ENCODE results near the gene HPGDS. TPM values are rescaled to one million over a fixed set of nuclear protein-coding genes. Genes with fewer than 3 reads are reported as not detected.

The HPGDS gene
- total and polyA plus RNA-seq, 10 of the 15 experiments (the other 5 are each of a cell fraction or from before 2014, with no cell fraction given) = not detected

Other genes starting within 250 kb of the HPGDS start
- 27.8 and 38.0 TPM in 2 replicates for gene SMARCAD1, start 135.0 kb downstream of the HPGDS start, total RNA-seq (2014; rRNA removed)
- 38.9 and 39.6 TPM in 2 replicates for gene SMARCAD1, start 135.0 kb downstream of the HPGDS start, total RNA-seq (2014; rRNA removed; fragmentation: Illumina TruSeq; extraction: Trizol)
- 26.0 and 28.2 TPM in 2 replicates for gene SMARCAD1, start 135.0 kb downstream of the HPGDS start, total RNA-seq (2021)
- 41.2 and 69.4 TPM in 2 replicates for gene SMARCAD1, start 135.0 kb downstream of the HPGDS start, polyA plus RNA-seq (2011; rRNA removed)
- gene SMARCAD1, start 135.0 kb downstream of the HPGDS start, polyA plus RNA-seq (2014; fragmentation: Illumina TruSeq; extraction: Trizol) = 31.2 and 37.8 TPM in 2 replicates
- gene SMARCAD1, start 135.0 kb downstream of the HPGDS start, polyA plus RNA-seq (2014; fragmentation: Nextera tagmentation; extraction: Ambion mirVana) = 1 to 10 TPM; 7.6 to 9.2 TPM
- gene SMARCAD1, start 135.0 kb downstream of the HPGDS start, polyA plus RNA-seq (2014; rRNA removed) = 16.9 and 19.5 TPM in 2 replicates
- gene SMARCAD1, start 135.0 kb downstream of the HPGDS start, polyA plus RNA-seq (2016; fragmentation: Nextera tagmentation; extraction: Ambion mirVana) = 10 to 100 TPM; 25.9 to 27.5 TPM
- 18.5 and 22.1 TPM in 2 replicates for gene PDLIM5, start 109.1 kb upstream of the HPGDS start, total RNA-seq (2014; rRNA removed)
- gene PDLIM5, start 109.1 kb upstream of the HPGDS start, total RNA-seq (2014; rRNA removed; fragmentation: Illumina TruSeq; extraction: Trizol) = 16.1 and 17.4 TPM in 2 replicates
- 21.7 and 23.0 TPM in 2 replicates for gene PDLIM5, start 109.1 kb upstream of the HPGDS start, total RNA-seq (2021)
- 41.7 and 52.9 TPM in 2 replicates for gene PDLIM5, start 109.1 kb upstream of the HPGDS start, polyA plus RNA-seq (2011; rRNA removed)
- gene PDLIM5, start 109.1 kb upstream of the HPGDS start, polyA plus RNA-seq (2014; fragmentation: Illumina TruSeq; extraction: Trizol) = 11.0 and 23.1 TPM in 2 replicates
- 10 to 100 TPM in 1 of 2 experiments, 1 to 10 TPM in 1; 10.0 to 15.2 TPM for gene PDLIM5, start 109.1 kb upstream of the HPGDS start, polyA plus RNA-seq (2014; fragmentation: Nextera tagmentation; extraction: Ambion mirVana)
- 11.8 and 13.7 TPM in 2 replicates for gene PDLIM5, start 109.1 kb upstream of the HPGDS start, polyA plus RNA-seq (2014; rRNA removed)
- 10 to 100 TPM; 25.5 to 25.7 TPM for gene PDLIM5, start 109.1 kb upstream of the HPGDS start, polyA plus RNA-seq (2016; fragmentation: Nextera tagmentation; extraction: Ambion mirVana)